ENCODE results near the gene RAB3GAP2.
A peak's percentile ranks its signal among the peaks of the same experiment; 100 is the strongest.
"Not testable (repeated sequence)": the region's sequence is repeated elsewhere in the genome, so short reads cannot be mapped to it uniquely, and the experiment has no call there.

The RAB3GAP2 gene

GRCh38 chr1:220233927-220234326, 38.3 kb downstream of the RAB3GAP2 start:
- DNase-seq, result no peak

- DNase-seq, result no peak
These were observed 42.5 kb downstream of the RAB3GAP2 start for GRCh38 chr1:220229771-220230170.

GRCh38 chr1:220227393-220227792, 44.9 kb downstream of the RAB3GAP2 start:
- no peak for DNase-seq

GRCh38 chr1:220226752-220227151, 45.5 kb downstream of the RAB3GAP2 start:
- DNase-seq, result no peak

- no peak for DNase-seq
These were observed 46.3 kb downstream of the RAB3GAP2 start for GRCh38 chr1:220225957-220226356.

- DNase-seq, result no peak
These were observed 47.6 kb downstream of the RAB3GAP2 start for GRCh38 chr1:220224611-220225124.

- DNase-seq, result no peak
These were observed 48.2 kb downstream of the RAB3GAP2 start for GRCh38 chr1:220224033-220224432.

GRCh38 chr1:220222939-220223338, 49.3 kb downstream of the RAB3GAP2 start:
- no peak for DNase-seq

- peak; percentile 89 for DNase-seq
These were observed 50.6 kb downstream of the RAB3GAP2 start for GRCh38 chr1:220221670-220222069.

GRCh38 chr1:220221269-220221668, 51.0 kb downstream of the RAB3GAP2 start:
- peak; percentile 90 for DNase-seq

GRCh38 chr1:220220699-220221040, 51.6 kb downstream of the RAB3GAP2 start:
- not testable (repeated sequence) for DNase-seq

- no peak for DNase-seq
These were observed 52.2 kb downstream of the RAB3GAP2 start for GRCh38 chr1:220219865-220220698.

GRCh38 chr1:220219136-220219442, 53.2 kb downstream of the RAB3GAP2 start:
- no peak for DNase-seq

- DNase-seq, result peak; percentile 69
These were observed 53.7 kb downstream of the RAB3GAP2 start for GRCh38 chr1:220218397-220219135.

GRCh38 chr1:220217383-220217988, 54.8 kb downstream of the RAB3GAP2 start:
- DNase-seq, result no peak

- DNase-seq, result no peak
These were observed 58.8 kb downstream of the RAB3GAP2 start for GRCh38 chr1:220213382-220213983.

- no peak for DNase-seq
These were observed 64.8 kb downstream of the RAB3GAP2 start for GRCh38 chr1:220207411-220207810.

GRCh38 chr1:220204758-220205157, 67.5 kb downstream of the RAB3GAP2 start:
- not testable (repeated sequence) for DNase-seq

GRCh38 chr1:220203816-220204215, 68.4 kb downstream of the RAB3GAP2 start:
- DNase-seq, result no peak

GRCh38 chr1:220198186-220199005, 73.9 kb downstream of the RAB3GAP2 start:
- DNase-seq, result no peak

- DNase-seq, result no peak
These were observed 76.6 kb downstream of the RAB3GAP2 start for GRCh38 chr1:220195701-220196100.

- DNase-seq, result peak; percentile 2
These were observed 82.4 kb downstream of the RAB3GAP2 start for GRCh38 chr1:220189750-220190347.
